Endothelial cell of umbilical vein (primary cell): ENCODE data around the gene UBAP2L. TPM values are rescaled to one million over a fixed set of nuclear protein-coding genes. Genes with fewer than 3 reads are reported as not detected.

ENCODE experiments used
- BruUV-seq: library from RNA; stranded (reverse); fragments of 400-500 nt; replicated peaks from 2 replicates; lab custom pipeline; 2021; lab: Mats Ljungman, UMichigan
- CTCF ChIA-PET: fragments of 300-600, 350-600 bp; sonication (Branson Sonifier 250); formaldehyde crosslinking; loops from one replicate; lab custom pipeline; 2021; ENCODE audit warnings: antibody characterized with exemption, inconsistent platforms; lab: Charles Lee
- POLR2A ChIA-PET: fragments of 300-600, 350-600 bp; sonication (Branson Sonifier 250); formaldehyde crosslinking; loops from one replicate; lab custom pipeline; 2021; ENCODE audit warnings: antibody characterized with exemption, inconsistent platforms; lab: Charles Lee
- DNase-seq: peaks from one replicate; pipeline ENCODE4 v3.0.0-alpha.2; 2011; ENCODE audit warnings: low read depth, low spot score
- FAIRE-seq: peaks from 2 replicates; lab custom pipeline; 2011; peaks lifted over from hg19 to GRCh38; lab: Jason Lieb, UNC
- H2AFZ ChIP-seq: 2 replicates; pipeline ENCODE4 v1.6.0; 2012; ENCODE audit warnings: low read depth, low read length, control low read depth, inconsistent platforms
- H3K27ac ChIP-seq: 2 replicates; pipeline ENCODE4 v1.5.1; 2011; ENCODE audit warnings: low read depth, mild to moderate bottlenecking, control low read depth, low read length, moderate library complexity; ENCODE audit not compliant: insufficient read depth
- H3K27me3 ChIP-seq, 2 experiments: 2 replicates each; pipeline versions ENCODE4 v1.6.0 to v1.6.1; 2011; ENCODE audit warnings: low read length in 2 of 2, mixed read lengths in 1 of 2; ENCODE audit not compliant: control insufficient read depth in 2 of 2, insufficient read depth in 2 of 2
- H3K36me3 ChIP-seq, 2 experiments: 2 replicates in 1 of 2; 3 replicates in 1 of 2; pipeline ENCODE4 v1.5.1; 2011; ENCODE audit warnings: low read length in 2 of 2, mild to moderate bottlenecking in 1 of 2, moderate library complexity in 1 of 2; ENCODE audit not compliant: control insufficient read depth in 2 of 2, insufficient read depth in 2 of 2; ENCODE audit errors: extremely low read depth in 1 of 2
- H3K4me1 ChIP-seq: 3 replicates; pipeline ENCODE4 v1.5.1; 2011; ENCODE audit warnings: mild to moderate bottlenecking, low read length; ENCODE audit not compliant: control insufficient read depth, insufficient read depth; ENCODE audit errors: extremely low read depth
- H3K4me2 ChIP-seq: 2 replicates; pipeline ENCODE4 v1.6.1; 2011; ENCODE audit warnings: low read length, control low read depth, mixed read lengths; ENCODE audit not compliant: insufficient read depth
- H3K4me3 ChIP-seq, 3 experiments: fragments of 200-600 bp in 1 of 3; sonication (generic), shearing (Covaris generic) in 1 of 3; replicated peaks in 1 of 3; 2 replicates each; pipeline ENCODE4 v1.5.1; 2011 to 2016; ENCODE audit warnings: control low read depth in 3 of 3, low read length in 3 of 3, mild to moderate bottlenecking in 2 of 3, inconsistent platforms in 1 of 3, low read depth in 1 of 3, moderate library complexity in 1 of 3; ENCODE audit not compliant: insufficient read depth in 1 of 3
- H3K79me2 ChIP-seq: 2 replicates; pipeline ENCODE4 v1.6.0; 2012; ENCODE audit warnings: low read length, inconsistent platforms; ENCODE audit not compliant: control insufficient read depth, insufficient read depth
- H3K9ac ChIP-seq: replicated peaks from 2 replicates; pipeline ENCODE3; 2011; ENCODE audit warnings: low read length, control low read depth; ENCODE audit not compliant: insufficient read depth; ENCODE audit errors: extremely low read depth
- H3K9me1 ChIP-seq: replicated peaks from 3 replicates; pipeline ENCODE4 v1.6.0; 2011; ENCODE audit warnings: mild to moderate bottlenecking, low read length; ENCODE audit not compliant: control insufficient read depth, insufficient read depth; ENCODE audit errors: extremely low read depth
- H3K9me3 ChIP-seq: replicated peaks from 2 replicates; pipeline ENCODE4 v1.5.1; 2012; ENCODE audit warnings: low read length, inconsistent platforms; ENCODE audit not compliant: control insufficient read depth, insufficient read depth
- H4K20me1 ChIP-seq: replicated peaks from 2 replicates; pipeline ENCODE3; 2011; ENCODE audit warnings: mild to moderate bottlenecking, low read length; ENCODE audit not compliant: control insufficient read depth, insufficient read depth; ENCODE audit errors: extremely low read depth
- CTCF ChIP-seq, 2 donors: IDR thresholded peaks; 1 replicate in 1 of 2; 2 replicates in 1 of 2; pipeline ENCODE4 v1.5.1; 2011; ENCODE audit warnings: low read length in 2 of 2, mild to moderate bottlenecking in 2 of 2, moderate library complexity in 2 of 2, control low read depth in 1 of 2, inconsistent platforms in 1 of 2, low read depth in 1 of 2; ENCODE audit not compliant: insufficient read depth in 1 of 2; ENCODE audit errors: extremely low read depth in 1 of 2
- EZH2 ChIP-seq: IDR thresholded peaks from 2 replicates; pipeline ENCODE4 v1.6.1; 2012; ENCODE audit warnings: borderline replicate concordance, low read depth, mild to moderate bottlenecking, moderate library complexity, low read length, inconsistent platforms; ENCODE audit not compliant: severe bottlenecking
- FOS ChIP-seq: IDR thresholded peaks from 2 replicates; pipeline ENCODE4 v1.6.1; 2011; ENCODE audit warnings: mild to moderate bottlenecking, low read length, moderate library complexity, borderline replicate concordance; ENCODE audit not compliant: insufficient read depth
- GATA2 ChIP-seq: IDR thresholded peaks from 2 replicates; pipeline ENCODE4 v1.7.0; 2011; ENCODE audit warnings: low read depth, mild to moderate bottlenecking, moderate library complexity, mixed read lengths, low read length; ENCODE audit not compliant: insufficient read length, insufficient read depth
- JUN ChIP-seq: IDR thresholded peaks from 2 replicates; pipeline ENCODE4 v1.6.1; 2011; ENCODE audit warnings: borderline replicate concordance, low read depth; ENCODE audit not compliant: insufficient read length, insufficient read depth
- MAX ChIP-seq: IDR thresholded peaks from 2 replicates; pipeline ENCODE4 v1.6.1; 2011; ENCODE audit not compliant: insufficient read depth, insufficient read length
- MYC ChIP-seq: IDR thresholded peaks from one replicate; pipeline ENCODE4 v1.6.1; 2011; ENCODE audit warnings: mild to moderate bottlenecking, low read depth, low read length
- POLR2A ChIP-seq: IDR thresholded peaks from 2 replicates; pipeline ENCODE4 v1.6.1; 2012; ENCODE audit warnings: low read depth, mild to moderate bottlenecking, control low read depth, low read length
- POLR2AphosphoS5 ChIP-seq: IDR thresholded peaks from 2 replicates; pipeline ENCODE4 v1.6.1; 2012; ENCODE audit warnings: low read depth, mild to moderate bottlenecking, control low read depth, low read length, moderate library complexity; ENCODE audit not compliant: insufficient read depth
- dilution Hi-C: fragments of 300-500 bp; cut with MboI; formaldehyde crosslinking; loops from one replicate; pipeline ENCODE4 v1.15.0; 2019; ENCODE audit warnings: low sequenced_read_pairs; ENCODE audit not compliant: extremely low pct_ligation_motif_present
- intact Hi-C: fragments of 100-400 bp; cut with micrococcal nuclease; formaldehyde crosslinking; loops from one replicate; pipeline ENCODE4 v1.10.0; 2022
- polyA plus RNA-seq, 4 experiments: library from polyadenylated mRNA; depleted of rRNA in 3 of 4; stranded (reverse) in 3 of 4; unstranded in 1 of 4; fragments of >200 nt; gene quantifications; 2 replicates each; pipeline versions ENCODE4 v1.2.1 to v1.2.3, GENCODE V29; 2011 to 2012; ENCODE audit warnings: missing spikeins in 1 of 4
- total RNA-seq: library from RNA; stranded (reverse); gene quantifications from 2 replicates; pipeline ENCODE4 v1.2.3, GENCODE V29; 2021

UBAP2L gene
- total and polyA plus RNA-seq, 2 donors (not counting 3 experiments of a cell fraction or from before 2014, with no cell fraction given), result 229 to 280 TPM

- POLR2A ChIA-PET, result no interaction called here
- no TSS peak for BruUV-seq
- no peak for FAIRE-seq
Observed at GRCh38 chr1:154207262-154207661, 13.5 kb upstream of the UBAP2L start.

More at GRCh38 chr1:154207262-154207661, 13.5 kb upstream of the UBAP2L start:
- H3K4me2 ChIP-seq, result no peak overlapping the region
- H3K9ac ChIP-seq, result no peak overlapping the region
- H3K4me1 ChIP-seq, result no peaks in the 10 kb centered on the region
- no peak for TF ChIP-seq JUN
- no peak for TF ChIP-seq FOS
- no peak for TF ChIP-seq CTCF (IDR thresholded peaks at IDR 0.05; ENCODE audit: extremely low read depth in 1 of 2, insufficient read depth in 1 of 2, low read depth in 1 of 2, low read length in 2 of 2)
- TF ChIP-seq MYC, result no peak
- TF ChIP-seq EZH2, result no peak
- TF ChIP-seq POLR2A, result no peak
- no peak for TF ChIP-seq MAX
- no peak for TF ChIP-seq GATA2
- TF ChIP-seq POLR2AphosphoS5, result no peak
- no peak overlapping the region for H2AFZ ChIP-seq
- H3K36me3 ChIP-seq, result peaks cover 15 to 28% of the 10 kb centered on the region in 2 experiments
- dilution Hi-C loops (no loop called here), intact Hi-C loops (no loop called here)
- H3K27ac ChIP-seq, result no peak overlapping the region
- H3K27me3 ChIP-seq, result no peaks in the 10 kb centered on the region
- H3K4me3 ChIP-seq, result no peak overlapping the region
- H3K9me3 ChIP-seq, result no peaks in the 10 kb centered on the region
- H4K20me1 ChIP-seq, result no peaks in the 10 kb centered on the region
- no peaks in the 10 kb centered on the region for H3K79me2 ChIP-seq
- no peaks in the 10 kb centered on the region for H3K9me1 ChIP-seq
- no peak for DNase-seq
- CTCF ChIA-PET, result interaction anchor here (0.9 to 2.4 kb wide), 2 partner anchors 8 to 12 kb away, joined by 4 to 13 read pairs; no protein-coding TSS in a partner anchor
